Spleen (tissue), 11 donors: ENCODE results near the gene PLAGL1. TPM values are rescaled to one million over a fixed set of nuclear protein-coding genes. Genes with fewer than 3 reads are reported as not detected.
"Not testable (repeated sequence)": the region's sequence is repeated elsewhere in the genome, so short reads cannot be mapped to it uniquely, and the experiment has no call there.

Source experiments
- DNase-seq: peaks from one replicate; pipeline ENCODE4 v3.0.0-alpha.2; 2020
- H3K27ac ChIP-seq, 8 donors: fragments of 200-600 bp; sonication (generic) in 7 of 8; 1 replicate in 4 of 8; 2 replicates in 4 of 8; pipeline versions ENCODE4 v1.5.0 to v1.8.0; 2016 to 2021; ENCODE audit warnings: inconsistent platforms in 4 of 8, mild to moderate bottlenecking in 4 of 8, moderate library complexity in 1 of 8
- H3K27me3 ChIP-seq, 7 donors: fragments of 200-600 bp; sonication (generic) in 6 of 7; replicated peaks in 1 of 7; 1 replicate in 4 of 7; 2 replicates in 3 of 7; pipeline versions ENCODE4 v1.5.0 to v1.8.0; 2016 to 2021; ENCODE audit warnings: inconsistent platforms in 3 of 7, mild to moderate bottlenecking in 1 of 7
- H3K36me3 ChIP-seq, 6 donors: fragments of 200-600 bp; sonication (generic) in 5 of 6; 1 replicate in 4 of 6; 2 replicates in 2 of 6; pipeline versions ENCODE4 v1.5.0 to v1.8.0; 2016 to 2021; ENCODE audit warnings: inconsistent platforms in 2 of 6
- H3K4me1 ChIP-seq, 6 donors: fragments of 200-600 bp; sonication (generic) in 5 of 6; 1 replicate in 3 of 6; 2 replicates in 3 of 6; pipeline versions ENCODE4 v1.5.0 to v1.8.0; 2016 to 2021; ENCODE audit warnings: inconsistent platforms in 3 of 6
- H3K4me3 ChIP-seq, 8 donors: fragments of 200-600 bp; sonication (generic) in 7 of 8; 1 replicate in 4 of 8; 2 replicates in 4 of 8; pipeline versions ENCODE4 v1.5.0 to v1.8.0; 2016 to 2021; ENCODE audit warnings: inconsistent platforms in 4 of 8, mild to moderate bottlenecking in 4 of 8, moderate library complexity in 2 of 8
- H3K9me3 ChIP-seq, 8 donors: fragments of 200-600 bp; sonication (generic) in 7 of 8; 1 replicate in 4 of 8; 2 replicates in 4 of 8; pipeline versions ENCODE4 v1.5.0 to v1.8.0; 2016 to 2021; ENCODE audit warnings: inconsistent platforms in 4 of 8
- CTCF ChIP-seq, 11 experiments: fragments of 200-600 bp in 7 of 11; fragments of 450-650 bp in 4 of 11; sonication (generic) in 4 of 11; IDR thresholded peaks in 8 of 11; conservative IDR thresholded peaks in 3 of 11; 1 replicate in 7 of 11; 2 replicates in 4 of 11; pipeline versions ENCODE4 v1.4.0 to v1.8.0; 2016 to 2021; ENCODE audit warnings: antibody characterized with exemption in 11 of 11, inconsistent platforms in 4 of 11, mild to moderate bottlenecking in 1 of 11
- POLR2A ChIP-seq, 3 donors: fragments of 450-650 bp; IDR thresholded peaks; one replicate each; pipeline ENCODE4 v1.5.1; 2017; ENCODE audit warnings: antibody characterized with exemption in 3 of 3, mild to moderate bottlenecking in 1 of 3
- POLR2AphosphoS5 ChIP-seq, 3 donors: sonication (generic); formaldehyde crosslinking; IDR thresholded peaks; one replicate each; pipeline ENCODE4 v1.5.1; 2017; ENCODE audit warnings: antibody characterized with exemption in 3 of 3
- WGBS, 5 donors: extraction: QIAGEN DNeasy Blood & Tissue Kit in 3 of 5; methylation state at CpG; one replicate each; pipeline versions ENCODE4 v1.1.5 to v1.1.7; 2013 to 2018; 5-methylcytosine and 5-hydroxymethylcytosine counted together
- intact Hi-C: fragments of 100-400 bp; cut with DNase I; formaldehyde crosslinking; loops from one replicate; pipeline ENCODE4 v1.15.0; 2023; ENCODE audit warnings: low total_unique reads
- polyA plus RNA-seq, 3 donors: library from polyadenylated mRNA; stranded (reverse); fragments of 200-250 nt; gene quantifications; one replicate each; pipeline ENCODE4 v1.2.1, GENCODE V29; 2013
- total RNA-seq, 7 donors: library from RNA; depleted of rRNA in 3 of 7; stranded (reverse); fragments of >200 nt in 3 of 7; fragmentation: NEBNext Ultra II Directional in 4 of 7; extraction: Animal tissue kit (Norgen Biotek cat#: 25700) in 4 of 7; gene quantifications; one replicate each; pipeline versions ENCODE4 v1.1.0 to v1.2.1, GENCODE V29; 2016 to 2021
- donor health status: healthy with polysubstance abuse.
- donor health status: DM: no; HTN: no; CAD: no; lungs with moderate emphysema.
- donor health status: DM: no; HTN: no; CAD: no.
- donor health status: Bipolar disorder and iron deficiency.
- donor health status: healthy.
- donor health status: DM: no; HTN: no; CAD: no.
- donor health status: DM: yes; HTN: yes; CAD: no.

The PLAGL1 gene
- total and polyA plus RNA-seq, 10 donors, result 7.1 to 34.4 (median 25.3) TPM

DNA sequence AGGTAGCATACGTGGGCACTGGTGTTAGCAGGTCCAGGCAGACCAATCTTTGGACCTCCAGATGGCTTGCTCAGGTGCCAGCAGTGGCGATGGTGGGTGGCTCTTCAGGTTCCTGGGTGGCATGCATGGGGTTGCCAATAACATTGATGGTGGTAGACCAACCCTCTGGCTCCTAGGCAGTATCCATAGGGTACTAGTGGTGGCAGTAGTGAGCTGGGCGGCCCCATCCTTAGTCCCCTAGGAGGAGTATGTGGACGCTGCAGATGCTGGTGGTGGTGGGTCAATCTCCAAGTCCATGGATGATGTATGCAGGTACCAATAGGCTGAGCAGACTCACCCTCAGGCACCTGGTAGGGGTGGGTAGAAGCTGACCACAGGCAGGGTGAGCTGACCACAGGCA is 73.2 kb downstream of the PLAGL1 start:
- TF ChIP-seq CTCF (IDR thresholded peaks at IDR 0.05 in 8 of 11, conservative IDR thresholded peaks at IDR 0.05 in 3 of 11) (no peak), POLR2A (IDR thresholded peaks at IDR 0.05) (no peak), POLR2AphosphoS5 (IDR thresholded peaks at IDR 0.05) (no peak)
- H3K4me1 ChIP-seq, result no peaks in the 10 kb centered on the region
- 82 to 97% (median 84%) methylated on average over 3 to 4 of the region's 4 CpGs for WGBS, 5 donors
- no peak overlapping the region for H3K27ac ChIP-seq
- H3K4me3 ChIP-seq, result no peak overlapping the region
- no peaks in the 10 kb centered on the region for H3K36me3 ChIP-seq
- intact Hi-C loops, result no loop called here
- H3K27me3 ChIP-seq, result no peaks in the 10 kb centered on the region
- DNase-seq, result no peak
- H3K9me3 ChIP-seq, result peaks cover 0 to 32% (median 21%) of the 10 kb centered on the region in 8 donors

- no peaks in the 10 kb centered on the region for H3K36me3 ChIP-seq
- no peaks in the 10 kb centered on the region for H3K4me1 ChIP-seq
- TF ChIP-seq CTCF (IDR thresholded peaks at IDR 0.05 in 8 of 11, conservative IDR thresholded peaks at IDR 0.05 in 3 of 11) (no peak), POLR2AphosphoS5 (IDR thresholded peaks at IDR 0.05) (no peak)
- DNase-seq, result no peak
- no peaks in the 10 kb centered on the region for H3K27me3 ChIP-seq
- no peak overlapping the region for H3K4me3 ChIP-seq
- 91 to 95% (median 92%) methylated on average over 1 of the region's 1 CpG for WGBS, 5 donors
- H3K27ac ChIP-seq, result no peak overlapping the region
- H3K9me3 ChIP-seq, result peaks cover 0 to 32% (median 21%) of the 10 kb centered on the region in 8 donors
- intact Hi-C loops, result no loop called here
Measured at GRCh38 chr6:143934331-143934730, 73.7 kb downstream of the PLAGL1 start.

- H3K27ac ChIP-seq, result no peak overlapping the region
- peaks cover 0 to 37% (median 21%) of the 10 kb centered on the region in 8 donors for H3K9me3 ChIP-seq
- no peaks in the 10 kb centered on the region for H3K27me3 ChIP-seq
- DNase-seq, result no peak
- intact Hi-C loops, result no loop called here
- TF ChIP-seq POLR2A (IDR thresholded peaks at IDR 0.05) (no peak), POLR2AphosphoS5 (IDR thresholded peaks at IDR 0.05) (no peak), CTCF (IDR thresholded peaks at IDR 0.05 in 8 of 11, conservative IDR thresholded peaks at IDR 0.05 in 3 of 11) (no peak)
- H3K36me3 ChIP-seq, result no peaks in the 10 kb centered on the region
- no peaks in the 10 kb centered on the region for H3K4me1 ChIP-seq
- no peak overlapping the region for H3K4me3 ChIP-seq
Measured at GRCh38 chr6:143929975-143930374, 78.1 kb downstream of the PLAGL1 start.

- WGBS, 5 donors, result 90 to 98% (median 98%) methylated on average over 1 of the region's 1 CpG
- intact Hi-C loops, result no loop called here
Measured at GRCh38 chr6:143928853-143929252, 79.2 kb downstream of the PLAGL1 start.

GRCh38 chr6:143917026-143917425 is 91.0 kb downstream of the PLAGL1 start:
- DNase-seq, intact Hi-C loops, H3K4me1 ChIP-seq, H3K4me3 ChIP-seq, H3K36me3 ChIP-seq, H3K27me3 ChIP-seq, H3K27ac ChIP-seq: not testable (repeated sequence)
- H3K9me3 ChIP-seq, result peaks cover 0 to 43% (median 26%) of the 10 kb centered on the region in 8 donors
- WGBS, 5 donors, result 77 to 93% (median 90%) methylated on average over 4 of the region's 4 CpGs

More at GRCh38 chr6:143928853-143929252, 79.2 kb downstream of the PLAGL1 start:
- no peaks in the 10 kb centered on the region for H3K27me3 ChIP-seq
- H3K36me3 ChIP-seq, result no peaks in the 10 kb centered on the region
- peaks cover 0 to 42% (median 21%) of the 10 kb centered on the region in 8 donors for H3K9me3 ChIP-seq
- no peak for DNase-seq
- no peak overlapping the region for H3K4me3 ChIP-seq
- H3K4me1 ChIP-seq, result no peaks in the 10 kb centered on the region
- TF ChIP-seq POLR2A (IDR thresholded peaks at IDR 0.05) (no peak), POLR2AphosphoS5 (IDR thresholded peaks at IDR 0.05) (no peak), CTCF (IDR thresholded peaks at IDR 0.05 in 8 of 11, conservative IDR thresholded peaks at IDR 0.05 in 3 of 11) (no peak)
- H3K27ac ChIP-seq, result no peak overlapping the region
